Dermis blood vessel endothelial cell (primary cell): ENCODE data around the gene NAA35. TPM values are rescaled to one million over a fixed set of nuclear protein-coding genes. Genes with fewer than 3 reads are reported as not detected.
"Not testable (repeated sequence)": the region's sequence is repeated elsewhere in the genome, so short reads cannot be mapped to it uniquely, and the experiment has no call there.

ENCODE experiments used
- DNase-seq: peaks from one replicate; pipeline ENCODE4 v3.0.0; 2010
- total RNA-seq: library from RNA; depleted of rRNA; stranded (reverse); fragments of >200 nt; gene quantifications from 2 replicates; pipeline ENCODE4 v1.2.3, GENCODE V29; 2014

NAA35 gene
- total RNA-seq, 1 donor from 2014 or later: 19.4 TPM

GRCh38 chr9:85949586-85950335 lies 8.8 kb downstream of the NAA35 start:
- no peak for DNase-seq

- DNase-seq: no peak
These were observed 19.0 kb downstream of the NAA35 start for GRCh38 chr9:85959955-85960354.

DNA sequence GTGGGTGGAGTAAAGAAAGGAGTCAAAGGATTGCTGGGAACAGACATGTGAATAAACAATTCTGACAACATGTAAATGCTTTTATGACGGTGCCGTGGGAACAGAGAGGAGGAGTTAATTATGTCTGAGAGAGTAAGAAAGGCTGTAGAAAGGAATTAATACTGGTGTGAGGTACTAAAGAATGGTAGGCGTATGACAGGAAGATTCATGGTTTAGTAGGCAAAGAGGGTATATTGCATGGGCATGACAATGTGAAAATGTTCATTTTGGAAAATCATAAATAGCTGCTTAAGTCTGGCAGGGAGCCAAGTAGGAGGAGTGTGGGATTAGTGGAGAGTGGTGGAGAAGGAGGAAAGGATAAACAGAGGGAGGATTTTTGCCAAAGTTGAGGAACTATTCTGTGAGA lies 19.7 kb downstream of the NAA35 start:
- DNase-seq: peak; percentile 8

DNA sequence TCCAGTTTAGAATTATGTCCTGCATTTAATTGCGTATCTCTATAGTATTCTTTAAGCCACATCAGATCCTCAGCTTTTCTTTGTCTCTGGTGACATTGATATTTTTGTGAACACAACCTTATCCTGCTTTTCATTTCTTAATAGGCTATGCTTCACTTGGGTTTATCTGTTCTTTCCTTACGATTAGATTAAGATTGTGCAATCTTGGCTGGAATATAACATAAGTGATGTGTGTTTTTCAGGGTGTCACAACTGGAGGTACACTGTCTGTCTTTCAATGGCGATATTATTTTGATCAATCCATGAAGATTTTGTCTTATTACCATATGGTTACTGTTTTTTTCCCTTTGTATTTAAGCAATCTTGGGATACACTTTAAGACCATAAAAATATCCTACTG lies 23.6 kb downstream of the NAA35 start:
- DNase-seq: no peak

- DNase-seq: no peak
These were observed 24.0 kb downstream of the NAA35 start for GRCh38 chr9:85964949-85965348.

GRCh38 chr9:85969727-85970126 lies 28.8 kb downstream of the NAA35 start:
- DNase-seq: no peak

- no peak for DNase-seq
These were observed 30.8 kb downstream of the NAA35 start for GRCh38 chr9:85971731-85972130.

GRCh38 chr9:85973238-85973637 lies 32.3 kb downstream of the NAA35 start:
- DNase-seq: no peak

DNA sequence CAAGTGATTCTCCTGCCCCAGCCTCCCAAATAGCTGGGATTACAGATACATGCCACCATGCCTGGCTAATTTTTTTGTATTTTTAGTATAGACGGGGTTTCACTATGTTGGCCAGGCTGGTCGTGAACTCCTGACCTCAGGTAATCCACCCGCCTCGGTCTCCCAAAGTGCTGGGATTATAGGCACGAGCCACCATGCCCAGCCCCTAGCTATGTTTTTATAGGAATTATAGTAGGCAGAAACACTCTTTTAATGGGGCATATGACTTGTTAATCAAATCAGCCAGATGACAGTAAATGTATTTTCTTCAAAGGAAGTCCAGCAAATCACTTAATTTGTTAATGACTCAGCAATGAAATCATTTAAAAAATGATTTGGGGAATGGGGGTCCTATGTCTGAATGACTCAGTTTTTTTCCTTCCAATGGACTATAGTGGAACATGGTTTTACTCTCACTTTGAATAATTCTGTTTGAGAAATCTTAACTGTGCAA lies 33.2 kb downstream of the NAA35 start:
- not testable (repeated sequence) for DNase-seq

DNA sequence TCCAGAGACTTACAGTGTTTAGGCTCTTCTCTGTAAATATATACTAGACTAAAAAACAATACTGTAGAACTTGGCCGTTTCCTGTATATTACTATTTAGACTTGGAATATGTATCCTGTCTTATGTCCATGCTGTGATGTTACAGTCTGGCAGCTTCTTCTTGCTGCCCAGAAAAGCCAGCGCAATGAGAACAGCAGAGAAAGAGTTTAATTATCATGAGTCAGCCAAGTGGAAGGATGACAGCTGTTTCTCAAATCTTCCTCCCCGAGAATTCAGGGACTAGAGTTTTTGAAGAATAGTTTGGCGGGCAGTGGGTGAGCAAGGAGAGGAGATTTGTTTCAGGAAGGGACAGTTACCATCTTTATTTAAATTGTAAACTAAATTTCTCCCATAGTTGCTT lies 37.5 kb downstream of the NAA35 start:
- DNase-seq: no peak

- no peak for DNase-seq
These were observed 40.4 kb downstream of the NAA35 start for GRCh38 chr9:85981369-85981768.

DNA sequence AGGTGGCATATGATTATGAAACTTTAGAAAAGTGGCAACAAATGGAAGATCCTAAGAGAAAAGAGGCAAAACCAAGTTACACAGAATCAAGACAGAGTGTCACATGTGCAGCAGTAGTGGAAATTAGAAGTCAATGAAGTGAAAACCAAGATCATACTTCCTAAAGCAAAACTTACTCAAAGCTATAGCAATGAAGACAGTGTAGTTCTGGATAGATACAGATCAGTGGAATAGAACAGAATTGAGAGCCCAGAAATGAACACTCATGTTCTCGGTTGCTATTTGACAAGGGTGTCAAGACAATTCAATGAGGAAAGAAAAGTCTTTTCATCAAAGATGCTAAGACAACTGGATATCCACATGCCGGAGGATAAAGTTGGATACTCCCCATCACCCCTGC lies 43.5 kb downstream of the NAA35 start:
- no peak for DNase-seq

DNA sequence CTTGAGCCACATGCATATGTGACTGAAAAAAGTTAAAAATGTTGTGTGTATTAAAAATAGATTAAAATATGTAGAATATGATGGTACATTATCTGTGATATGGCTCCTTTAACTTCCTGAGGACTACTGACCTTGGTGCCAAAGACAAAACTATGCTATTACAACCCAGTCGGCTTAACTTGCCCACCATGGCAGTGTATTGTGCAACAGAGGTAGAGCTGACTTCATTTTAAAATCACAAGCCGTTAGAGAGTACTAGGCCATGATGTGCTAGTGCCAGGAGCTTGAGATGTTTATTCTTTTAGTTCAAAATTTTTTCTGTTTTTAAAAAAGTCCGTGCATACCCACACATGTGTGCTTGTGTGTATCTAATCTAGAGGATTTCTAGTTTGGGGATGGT lies 46.3 kb downstream of the NAA35 start:
- DNase-seq: no peak

GRCh38 chr9:85994191-85994590 lies 53.2 kb downstream of the NAA35 start:
- DNase-seq: no peak

DNA sequence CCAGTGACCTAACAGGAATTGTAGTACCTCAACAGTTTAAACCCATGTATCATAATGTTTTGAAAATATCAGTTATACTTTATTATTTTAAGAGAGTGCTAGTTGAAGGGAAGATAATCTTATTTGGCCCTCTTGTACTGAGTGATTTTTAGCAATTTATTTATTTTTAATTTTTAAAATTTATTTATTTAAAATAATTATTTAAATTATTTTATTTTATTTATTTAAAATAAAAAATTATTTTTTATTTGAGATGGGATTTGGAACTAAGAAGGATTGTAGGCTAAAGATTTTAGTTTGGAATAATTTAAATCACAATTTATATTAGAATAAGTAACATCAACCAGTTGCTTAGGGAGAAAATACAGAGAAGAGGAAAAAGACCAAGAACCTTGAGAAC lies 54.2 kb downstream of the NAA35 start:
- no peak for DNase-seq

DNA sequence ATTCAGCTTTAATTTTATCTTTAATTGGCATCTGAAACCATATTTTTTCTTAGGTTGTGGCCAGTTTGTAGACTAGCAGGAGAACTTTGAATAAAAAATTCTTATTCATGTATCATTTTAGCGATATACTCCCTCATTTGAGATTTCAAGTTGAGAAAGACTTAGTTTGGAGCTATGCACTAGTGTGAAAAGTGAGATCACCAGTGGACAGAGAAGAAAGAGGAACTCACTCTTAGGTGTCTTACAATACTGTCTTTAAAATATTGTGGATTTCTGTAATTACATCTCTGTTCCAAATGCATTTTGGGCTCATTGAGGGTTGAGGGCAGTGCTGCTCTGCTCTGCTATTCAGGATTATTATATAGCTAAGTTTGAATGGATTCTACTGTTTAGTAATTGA lies 54.7 kb downstream of the NAA35 start:
- DNase-seq: no peak

GRCh38 chr9:86005253-86005775 lies 64.4 kb downstream of the NAA35 start:
- DNase-seq: no peak

DNA sequence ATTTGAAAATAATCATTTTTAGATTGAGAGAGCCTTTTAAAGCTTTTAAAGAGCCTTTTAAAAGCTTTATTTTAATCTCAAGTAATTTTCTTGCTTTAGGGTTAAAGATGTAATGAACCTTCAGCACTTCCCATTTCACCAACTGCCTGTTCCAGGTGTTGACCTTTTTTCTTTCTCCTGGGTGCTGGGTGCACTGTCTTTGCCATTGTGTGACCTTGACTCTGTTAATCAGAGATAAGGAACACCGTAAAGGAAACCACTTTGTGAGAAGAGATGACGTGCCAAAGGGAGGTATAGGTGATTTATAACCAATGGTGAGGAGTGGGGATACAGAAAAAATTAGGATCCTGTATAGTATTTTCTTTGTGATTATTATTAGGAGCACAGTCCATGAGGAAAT lies 68.2 kb downstream of the NAA35 start:
- DNase-seq: no peak

GRCh38 chr9:86020731-86021130 lies 79.8 kb downstream of the NAA35 start:
- DNase-seq: no peak

DNA sequence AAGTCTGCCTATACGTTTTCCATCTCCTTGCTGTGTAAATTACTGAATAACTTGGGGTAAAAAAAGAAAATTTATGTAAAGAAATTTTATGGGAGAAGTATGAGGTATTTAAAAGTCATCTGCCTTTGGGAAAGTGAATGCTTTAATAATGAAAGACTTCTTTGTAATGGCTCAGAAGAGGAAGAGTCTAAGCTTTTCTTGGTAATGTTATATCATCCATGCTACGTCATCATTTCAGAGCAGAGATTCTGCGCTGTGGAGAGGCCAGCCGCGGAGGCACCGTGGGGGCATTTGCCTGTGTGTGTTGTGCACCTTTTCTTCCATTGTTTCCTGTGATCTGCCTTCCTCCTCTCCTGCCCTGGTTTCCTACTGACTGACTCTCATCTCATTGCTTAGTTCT lies 80.2 kb downstream of the NAA35 start:
- DNase-seq: no peak

GRCh38 chr9:86022687-86023266 lies 81.8 kb downstream of the NAA35 start:
- peak; percentile 40 for DNase-seq

DNA sequence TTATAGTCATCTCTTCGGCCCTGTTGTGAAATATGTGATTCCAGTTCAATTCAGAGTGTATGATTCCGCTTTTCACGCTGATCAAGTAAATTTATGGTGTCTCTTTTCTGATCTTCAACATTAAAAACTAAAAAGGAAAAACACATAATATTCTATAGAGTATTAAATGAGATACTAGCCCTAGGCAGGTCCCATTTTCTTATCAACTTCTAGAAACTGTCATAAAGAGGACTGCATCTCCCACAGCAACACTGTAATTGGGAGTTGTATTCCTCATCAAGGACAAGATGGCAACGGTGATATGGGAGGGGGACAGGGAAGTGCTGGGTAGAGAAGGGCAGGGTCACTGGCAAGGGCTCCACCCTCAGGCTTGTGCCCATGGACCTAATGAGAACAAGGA lies 86.8 kb downstream of the NAA35 start:
- no peak for DNase-seq

GRCh38 chr9:86034863-86035734 lies 94.2 kb downstream of the NAA35 start:
- peak; percentile 74 for DNase-seq
